T47D (cell line): ENCODE results near the gene C11orf91.
"Not testable (repeated sequence)": the region's sequence is repeated elsewhere in the genome, so short reads cannot be mapped to it uniquely, and the experiment has no call there.

Experiments
- DNase-seq, 2 experiments: peaks; one replicate each; pipeline versions ENCODE4 v3.0.0 to v3.0.0-alpha.2; 2011 to 2012; ENCODE audit warnings: low read depth in 1 of 2, low spot score in 1 of 2
- JUND ChIP-seq: IDR thresholded peaks from 2 replicates; pipeline ENCODE4 v1.6.1; 2012; ENCODE audit warnings: low read depth
- in situ Hi-C: cut with HindIII; loops from 2 replicates; pipeline ENCODE4 v1.10.0; 2016; ENCODE audit warnings: low sequenced_read_pairs, low pct_unique_long_range_greater_than_20kb

Gene C11orf91

GRCh38 chr11:33731723-33732531 lies 31.3 kb upstream of the C11orf91 start:
- in situ Hi-C loops, result no loop called here
- no peak for DNase-seq
- TF ChIP-seq JUND, result no peak

- in situ Hi-C loops, result no loop called here
- DNase-seq, result no peak
- TF ChIP-seq JUND, result no peak
Observed at GRCh38 chr11:33730716-33731115, 30.1 kb upstream of the C11orf91 start.

GRCh38 chr11:33729072-33729664 lies 28.5 kb upstream of the C11orf91 start:
- DNase-seq, in situ Hi-C loops: not testable (repeated sequence)

- DNase-seq, in situ Hi-C loops: not testable (repeated sequence)
Observed at GRCh38 chr11:33727539-33727938, 26.9 kb upstream of the C11orf91 start.

- TF ChIP-seq JUND, result no peak
- in situ Hi-C loops, result no loop called here
- DNase-seq, result no peak
Observed at GRCh38 chr11:33725496-33725895, 24.9 kb upstream of the C11orf91 start.

- in situ Hi-C loops, result no loop called here
- no peak for DNase-seq
Observed at GRCh38 chr11:33724644-33725035, 24.0 kb upstream of the C11orf91 start.

GRCh38 chr11:33723238-33723881 lies 22.7 kb upstream of the C11orf91 start:
- no peak for TF ChIP-seq JUND
- in situ Hi-C loops, result no loop called here
- peak in 1 of 2 experiments; percentile 51 for DNase-seq

More at GRCh38 chr11:33724644-33725035, 24.0 kb upstream of the C11orf91 start:
- no peak for TF ChIP-seq JUND

GRCh38 chr11:33722590-33723234 lies 22.1 kb upstream of the C11orf91 start:
- TF ChIP-seq JUND, result no peak
- peak in 1 of 2 experiments; percentile 36 for DNase-seq
- in situ Hi-C loops, result no loop called here

GRCh38 chr11:33721984-33722383 lies 21.4 kb upstream of the C11orf91 start:
- no peak for DNase-seq
- in situ Hi-C loops, result no loop called here
- no peak for TF ChIP-seq JUND

GRCh38 chr11:33721426-33721825 lies 20.8 kb upstream of the C11orf91 start:
- TF ChIP-seq JUND, result no peak
- no peak for DNase-seq
- in situ Hi-C loops, result no loop called here

- TF ChIP-seq JUND, result no peak
- no peak for DNase-seq
- in situ Hi-C loops, result no loop called here
Observed at GRCh38 chr11:33719587-33719986, 19.0 kb upstream of the C11orf91 start.

GRCh38 chr11:33718440-33718839 lies 17.8 kb upstream of the C11orf91 start:
- in situ Hi-C loops, result no loop called here
- no peak for DNase-seq
- no peak for TF ChIP-seq JUND

GRCh38 chr11:33716243-33716642 lies 15.6 kb upstream of the C11orf91 start:
- no peak for TF ChIP-seq JUND
- DNase-seq, result peak in 1 of 2 experiments; percentile 79
- in situ Hi-C loops, result no loop called here
